ENCODE results near the gene NUDC.
"Not testable (repeated sequence)": the region's sequence is repeated elsewhere in the genome, so short reads cannot be mapped to it uniquely, and the experiment has no call there.

Gene NUDC

DNA sequence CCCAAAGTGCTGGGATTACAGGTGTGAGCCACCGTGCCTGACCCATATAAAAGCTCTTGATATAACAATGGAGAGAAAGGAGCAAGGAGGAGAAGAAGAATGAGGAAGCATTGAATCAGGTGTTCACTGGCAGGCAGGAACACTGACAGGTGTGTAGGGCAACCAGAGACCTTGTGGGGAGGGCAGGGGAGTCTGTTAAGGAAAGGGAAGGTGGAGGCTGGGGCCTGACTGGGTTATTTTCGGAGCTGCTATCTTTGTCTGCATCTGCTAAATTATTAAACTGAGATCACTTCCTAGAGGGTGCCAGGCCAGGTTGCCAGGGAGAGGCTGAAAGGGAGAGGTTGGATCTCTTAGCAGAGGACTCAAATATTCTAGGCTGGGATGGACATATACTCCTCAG, 65.1 kb downstream of the NUDC start:
- no peak overlapping the region for H3K27ac ChIP-seq
- no peak for DNase-seq (ENCODE audit: low spot score)
- TF ChIP-seq, protein P1, sequence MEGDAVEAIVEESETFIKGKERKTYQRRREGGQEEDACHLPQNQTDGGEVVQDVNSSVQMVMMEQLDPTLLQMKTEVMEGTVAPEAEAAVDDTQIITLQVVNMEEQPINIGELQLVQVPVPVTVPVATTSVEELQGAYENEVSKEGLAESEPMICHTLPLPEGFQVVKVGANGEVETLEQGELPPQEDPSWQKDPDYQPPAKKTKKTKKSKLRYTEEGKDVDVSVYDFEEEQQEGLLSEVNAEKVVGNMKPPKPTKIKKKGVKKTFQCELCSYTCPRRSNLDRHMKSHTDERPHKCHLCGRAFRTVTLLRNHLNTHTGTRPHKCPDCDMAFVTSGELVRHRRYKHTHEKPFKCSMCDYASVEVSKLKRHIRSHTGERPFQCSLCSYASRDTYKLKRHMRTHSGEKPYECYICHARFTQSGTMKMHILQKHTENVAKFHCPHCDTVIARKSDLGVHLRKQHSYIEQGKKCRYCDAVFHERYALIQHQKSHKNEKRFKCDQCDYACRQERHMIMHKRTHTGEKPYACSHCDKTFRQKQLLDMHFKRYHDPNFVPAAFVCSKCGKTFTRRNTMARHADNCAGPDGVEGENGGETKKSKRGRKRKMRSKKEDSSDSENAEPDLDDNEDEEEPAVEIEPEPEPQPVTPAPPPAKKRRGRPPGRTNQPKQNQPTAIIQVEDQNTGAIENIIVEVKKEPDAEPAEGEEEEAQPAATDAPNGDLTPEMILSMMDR (IDR thresholded peaks at IDR 0.05), result no peak
- H3K4me3 ChIP-seq, result no peak overlapping the region

DNA sequence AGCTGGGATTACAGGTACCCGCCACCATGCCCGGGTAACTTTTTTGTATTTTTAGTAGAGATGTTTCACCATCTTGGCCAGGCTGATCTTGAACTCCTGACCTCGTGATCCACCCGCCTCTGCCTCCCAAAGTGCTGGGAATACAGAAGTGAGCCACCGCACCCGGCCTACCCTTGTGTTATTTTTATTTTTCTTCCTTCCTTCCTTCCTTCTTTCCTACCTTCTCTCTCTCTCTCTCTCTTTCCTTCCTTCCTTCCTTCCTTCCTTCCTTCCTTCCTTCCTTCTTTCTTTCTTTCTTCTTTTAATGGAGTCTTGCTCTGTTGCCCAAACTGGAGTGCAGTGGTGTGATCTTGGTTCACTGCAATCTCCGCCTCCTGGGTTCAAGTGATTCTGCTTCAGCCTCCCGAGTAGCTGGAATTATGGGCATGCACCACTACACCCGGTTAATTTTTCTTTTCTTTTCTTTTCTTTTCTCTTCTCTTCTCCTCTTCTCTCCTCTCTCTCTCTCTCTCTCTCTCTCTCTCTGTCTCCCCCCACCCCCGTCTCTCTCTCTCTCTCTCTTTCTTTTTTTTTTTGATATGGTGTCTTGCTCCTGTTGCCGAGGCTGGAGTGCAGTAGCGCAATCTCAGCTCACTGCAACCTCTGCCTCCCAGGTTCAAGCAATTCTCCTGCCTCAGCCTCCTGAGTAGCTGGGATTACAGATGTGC, 68.0 kb downstream of the NUDC start:
- DNase-seq (ENCODE audit: low spot score); H3K27ac ChIP-seq; H3K4me3 ChIP-seq: not testable (repeated sequence)

DNA sequence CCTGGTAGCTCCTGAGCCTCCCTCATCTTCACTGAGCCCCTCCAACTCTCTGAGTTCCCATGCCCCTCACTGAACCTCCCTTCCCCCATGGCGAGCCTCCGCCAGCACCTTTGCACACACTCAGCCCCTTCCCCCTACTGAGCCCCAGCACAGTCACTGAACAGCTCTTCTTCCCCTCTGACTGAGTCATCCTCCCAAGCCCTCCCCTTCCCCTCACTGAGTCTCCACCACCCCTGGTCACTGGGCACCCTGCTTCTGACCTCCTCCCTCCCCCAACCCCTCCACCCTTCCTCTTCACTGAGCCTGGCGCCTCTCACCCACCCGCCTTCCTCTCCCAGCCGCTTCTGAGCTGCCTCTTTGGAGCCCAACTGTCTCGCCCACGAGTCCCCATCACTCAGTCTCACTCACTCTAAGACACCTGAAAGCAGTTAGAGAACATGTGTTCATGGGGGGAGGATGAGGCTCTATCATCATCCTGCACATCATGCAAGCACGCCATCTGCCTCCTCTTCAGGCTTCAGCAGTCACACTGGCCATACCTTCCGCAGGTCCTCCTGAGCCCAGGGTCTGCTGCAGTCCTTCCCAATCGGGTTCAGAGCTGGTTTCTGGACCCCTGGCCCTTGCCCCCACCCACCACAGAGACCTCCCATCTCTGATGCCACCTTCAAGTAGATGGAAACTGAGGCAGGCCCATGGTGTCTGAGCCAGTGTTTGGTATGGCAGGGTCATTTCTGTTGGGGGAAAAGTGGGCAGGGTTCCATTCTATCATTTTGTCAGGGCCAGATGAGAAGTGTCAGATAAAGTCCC, 70.0 kb downstream of the NUDC start:
- TF ChIP-seq, protein P1 (IDR thresholded peaks at IDR 0.05), result no peak
- Histone ChIP-seq H3K27ac (no peak overlapping the region), H3K4me3 (no peak overlapping the region)
- no peak for DNase-seq (ENCODE audit: low spot score)

DNA sequence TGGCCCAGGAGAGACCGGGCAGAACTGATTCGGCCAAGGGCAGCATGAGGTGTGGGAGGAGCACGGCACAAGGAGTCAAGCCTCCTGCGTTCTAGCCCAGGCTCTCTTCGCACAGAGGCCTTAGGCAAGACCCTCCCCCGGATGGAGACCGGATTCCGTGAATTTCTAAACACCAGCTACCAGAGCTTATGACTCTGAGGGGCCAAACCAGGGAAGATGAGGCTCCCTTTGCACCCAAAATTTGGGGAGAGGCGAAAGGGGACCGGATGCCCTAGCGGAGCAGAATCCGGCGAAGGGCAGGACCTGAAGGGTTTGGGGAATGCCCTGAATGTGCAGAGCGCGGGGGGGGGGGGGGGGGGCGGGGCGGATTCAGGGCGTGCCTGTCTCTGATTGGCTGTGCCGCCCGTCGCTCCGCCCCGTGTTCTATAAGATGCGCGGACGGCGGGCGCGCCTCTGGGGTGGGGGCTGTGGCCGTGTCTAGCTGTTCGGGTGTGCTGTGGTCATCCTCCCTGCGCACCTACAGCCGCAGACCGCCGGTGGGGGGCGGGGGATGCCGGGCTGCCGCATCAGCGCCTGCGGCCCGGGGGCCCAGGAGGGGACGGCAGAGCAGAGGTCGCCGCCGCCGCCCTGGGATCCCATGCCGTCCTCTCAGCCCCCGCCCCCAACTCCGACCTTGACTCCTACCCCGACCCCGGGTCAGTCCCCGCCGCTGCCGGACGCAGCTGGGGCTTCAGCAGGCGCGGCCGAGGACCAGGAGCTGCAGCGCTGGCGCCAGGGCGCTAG, 71.9 kb downstream of the NUDC start, which contains the start of gene TRNP1:
TSS of gene TRNP1 (plus strand) at position 456 of the 783 bp plus-strand sequence. CDS start at position 551, 95 bp downstream.
- peak within 1 kb of the TSS; percentile 60 to 85 for H3K27ac ChIP-seq
- no peak for DNase-seq (ENCODE audit: low spot score)
- peak within 1 kb of the TSS; percentile 89 for H3K4me3 ChIP-seq
- TF ChIP-seq, protein P1 (IDR thresholded peaks at IDR 0.05), result no peak

DNA sequence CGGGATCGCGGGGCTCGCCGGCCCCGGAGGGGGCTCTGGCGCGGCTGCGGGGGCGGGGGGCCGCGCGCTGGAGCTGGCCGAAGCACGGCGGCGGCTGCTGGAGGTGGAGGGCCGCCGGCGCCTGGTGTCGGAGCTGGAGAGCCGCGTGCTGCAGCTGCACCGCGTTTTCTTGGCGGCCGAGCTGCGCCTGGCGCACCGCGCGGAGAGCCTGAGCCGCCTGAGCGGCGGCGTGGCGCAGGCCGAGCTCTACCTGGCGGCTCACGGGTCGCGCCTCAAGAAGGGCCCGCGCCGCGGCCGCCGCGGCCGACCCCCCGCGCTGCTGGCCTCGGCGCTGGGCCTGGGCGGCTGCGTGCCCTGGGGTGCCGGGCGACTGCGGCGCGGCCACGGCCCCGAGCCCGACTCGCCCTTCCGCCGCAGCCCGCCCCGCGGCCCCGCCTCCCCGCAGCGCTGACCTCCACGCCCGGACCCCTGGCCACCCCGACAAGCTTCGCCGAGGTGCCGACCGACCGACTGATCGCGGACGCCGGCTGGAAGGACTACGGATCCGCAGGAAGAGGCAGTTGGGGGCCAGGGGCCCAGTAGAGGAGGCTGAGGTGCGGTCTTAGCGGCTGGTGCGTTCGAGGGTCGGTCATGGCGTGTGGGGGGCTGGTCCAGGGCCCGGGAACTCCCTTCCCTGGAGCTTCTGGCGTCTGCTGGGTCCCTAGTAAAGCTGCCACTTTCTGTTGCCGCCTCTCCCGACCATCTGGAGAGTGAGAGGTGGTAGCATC, 72.7 kb downstream of the NUDC start:
- Histone ChIP-seq H3K4me3 (peak overlapping the region; percentile 89), H3K27ac (peak overlapping the region; percentile 60 to 85)
- TF ChIP-seq, protein P1 (IDR thresholded peaks at IDR 0.05), result no peak
- DNase-seq (ENCODE audit: low spot score), result no peak

DNA sequence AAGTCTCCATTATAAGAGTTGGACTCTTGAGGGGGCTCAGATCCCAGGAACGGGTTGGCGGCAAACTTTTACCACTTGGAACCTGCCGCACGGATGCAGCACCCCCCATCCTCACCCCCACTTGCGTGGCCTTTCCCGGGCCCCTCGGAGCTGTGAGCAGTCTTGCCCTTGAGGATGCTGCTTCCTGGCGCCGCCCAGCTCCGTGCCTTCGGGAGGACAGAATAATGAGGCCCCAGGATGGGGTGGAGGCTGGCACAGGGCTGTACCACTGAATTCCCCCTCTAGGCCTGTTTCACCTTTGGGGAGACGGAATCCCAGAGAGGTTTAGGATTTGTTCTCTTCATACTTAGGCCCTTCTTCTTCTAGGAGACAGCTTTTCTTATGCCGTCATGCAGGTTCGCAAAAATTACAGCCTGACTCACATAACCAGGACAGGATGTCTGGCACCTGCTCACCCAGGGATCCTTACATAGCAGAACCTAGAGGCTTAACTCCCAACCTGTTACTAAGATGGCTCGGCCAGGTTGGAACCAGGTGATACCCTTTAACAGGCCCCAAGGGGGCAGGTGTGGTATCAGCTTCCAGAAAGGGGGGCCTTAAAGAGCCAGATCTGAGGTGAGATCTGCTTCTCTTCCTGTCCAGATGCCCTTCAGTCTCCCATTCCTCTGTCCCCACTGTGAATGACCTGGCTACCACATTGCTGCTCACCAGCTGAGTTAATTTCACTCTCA, 73.4 kb downstream of the NUDC start:
- Histone ChIP-seq H3K4me3 (peak overlapping the region; percentile 89), H3K27ac (peak overlapping the region; percentile 60 to 85)
- TF ChIP-seq, protein P1 (IDR thresholded peaks at IDR 0.05), result no peak
- DNase-seq (ENCODE audit: low spot score), result no peak
